Breast epithelium (tissue), 4 donors: Measurements from ENCODE around the gene FAM20C. TPM values are rescaled to one million over a fixed set of nuclear protein-coding genes. Genes with fewer than 3 reads are reported as not detected.

ENCODE experiments used
- DNase-seq, 2 donors: peaks; one replicate each; pipeline ENCODE4 v3.0.0-alpha.2; 2019; ENCODE audit warnings: low spot score in 2 of 2
- H3K27ac ChIP-seq, 2 donors: fragments of 200-600 bp; sonication (generic) in 1 of 2; one replicate each; pipeline ENCODE4 v1.5.1; 2016 to 2019; ENCODE audit warnings: mild to moderate bottlenecking in 1 of 2
- H3K27me3 ChIP-seq, 2 donors: fragments of 200-600 bp; sonication (generic) in 1 of 2; one replicate each; pipeline versions ENCODE4 v1.5.1 to v1.6.0; 2017 to 2019; ENCODE audit warnings: control low read depth in 1 of 2, mild to moderate bottlenecking in 1 of 2
- H3K36me3 ChIP-seq: fragments of 200-600 bp; one replicate; pipeline ENCODE4 v1.5.1; 2019
- H3K4me1 ChIP-seq, 2 donors: fragments of 200-600 bp; sonication (generic); one replicate each; pipeline ENCODE4 v1.5.1; 2016 to 2019; ENCODE audit warnings: control low read depth in 1 of 2
- H3K4me3 ChIP-seq, 3 donors: fragments of 200-600 bp; sonication (generic); 1 replicate in 2 of 3; 2 replicates in 1 of 3; pipeline ENCODE4 v1.5.1; 2016 to 2019; ENCODE audit warnings: mild to moderate bottlenecking in 3 of 3, moderate library complexity in 2 of 3
- H3K9me3 ChIP-seq, 2 donors: fragments of 200-600 bp; sonication (generic) in 1 of 2; one replicate each; pipeline ENCODE4 v1.5.1; 2016 to 2019; ENCODE audit warnings: control low read depth in 1 of 2
- POLR2A ChIP-seq: fragments of 450-650 bp; IDR thresholded peaks from one replicate; pipeline ENCODE4 v1.6.1; 2016; ENCODE audit warnings: antibody characterized with exemption, mild to moderate bottlenecking, moderate library complexity
- POLR2AphosphoS5 ChIP-seq, 3 donors: sonication (generic); formaldehyde crosslinking; IDR thresholded peaks; one replicate each; pipeline ENCODE4 v1.6.1; 2017; ENCODE audit warnings: antibody characterized with exemption in 3 of 3
- intact Hi-C: fragments of 100-400 bp; cut with DNase I; formaldehyde crosslinking; loops from one replicate; pipeline ENCODE4 v1.15.1; 2023; ENCODE audit warnings: low total_unique reads
- total RNA-seq, 3 donors: library from RNA; depleted of rRNA; stranded (reverse); fragments of >200 nt; gene quantifications; one replicate each; pipeline ENCODE4 v1.1.0, GENCODE V29; 2016
- TF ChIP-seq, protein P1 (sequence below), 3 donors: fragments of 450-650 bp; IDR thresholded peaks; one replicate each; pipeline ENCODE4 v1.5.1; 2016 to 2017; ENCODE audit warnings: antibody characterized with exemption in 3 of 3, mild to moderate bottlenecking in 3 of 3, moderate library complexity in 3 of 3

The FAM20C gene
- total RNA-seq, 3 donors from 2014 or later = 30.7 to 73.7 (median 71.0) TPM

DNA sequence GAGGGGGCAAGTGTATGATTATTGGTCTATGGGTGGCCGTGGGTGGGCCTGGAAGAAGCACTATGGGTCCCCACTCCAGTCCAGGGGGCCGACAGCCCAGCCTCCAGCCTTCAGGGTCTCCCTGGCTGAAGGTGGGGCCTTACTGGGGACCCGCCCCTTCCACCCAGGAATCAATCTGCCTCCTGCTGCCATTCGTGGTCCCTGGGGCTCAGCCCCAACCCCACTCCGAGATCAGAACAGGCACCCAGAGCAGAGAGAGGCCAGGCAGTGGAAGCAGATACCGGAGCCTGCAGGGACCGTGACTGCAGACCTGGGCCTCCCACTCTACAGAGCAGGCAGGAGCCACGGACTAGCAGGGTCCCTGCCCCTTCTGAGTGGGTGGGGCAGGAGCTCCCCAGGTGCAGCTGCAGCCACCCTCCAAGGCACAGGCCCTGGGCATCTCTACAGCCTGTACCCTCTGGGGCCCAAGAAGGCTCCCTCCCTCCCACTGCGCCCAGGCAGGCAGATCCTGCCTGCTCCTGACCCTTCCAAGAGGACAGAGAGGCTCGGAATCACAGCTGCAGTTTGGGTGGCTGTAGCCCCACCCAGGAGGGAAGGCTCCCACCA lies 84.0 kb downstream of the FAM20C start:
- no peak for DNase-seq
- H3K27me3 ChIP-seq = no peaks in the 10 kb centered on the region
- H3K4me1 ChIP-seq = no peaks in the 10 kb centered on the region
- intact Hi-C loops = no loop called here
- H3K4me3 ChIP-seq = no peak overlapping the region
- TF ChIP-seq POLR2A (no peak), POLR2AphosphoS5 (IDR thresholded peaks at IDR 0.05) (no peak)
- TF ChIP-seq, protein P1, sequence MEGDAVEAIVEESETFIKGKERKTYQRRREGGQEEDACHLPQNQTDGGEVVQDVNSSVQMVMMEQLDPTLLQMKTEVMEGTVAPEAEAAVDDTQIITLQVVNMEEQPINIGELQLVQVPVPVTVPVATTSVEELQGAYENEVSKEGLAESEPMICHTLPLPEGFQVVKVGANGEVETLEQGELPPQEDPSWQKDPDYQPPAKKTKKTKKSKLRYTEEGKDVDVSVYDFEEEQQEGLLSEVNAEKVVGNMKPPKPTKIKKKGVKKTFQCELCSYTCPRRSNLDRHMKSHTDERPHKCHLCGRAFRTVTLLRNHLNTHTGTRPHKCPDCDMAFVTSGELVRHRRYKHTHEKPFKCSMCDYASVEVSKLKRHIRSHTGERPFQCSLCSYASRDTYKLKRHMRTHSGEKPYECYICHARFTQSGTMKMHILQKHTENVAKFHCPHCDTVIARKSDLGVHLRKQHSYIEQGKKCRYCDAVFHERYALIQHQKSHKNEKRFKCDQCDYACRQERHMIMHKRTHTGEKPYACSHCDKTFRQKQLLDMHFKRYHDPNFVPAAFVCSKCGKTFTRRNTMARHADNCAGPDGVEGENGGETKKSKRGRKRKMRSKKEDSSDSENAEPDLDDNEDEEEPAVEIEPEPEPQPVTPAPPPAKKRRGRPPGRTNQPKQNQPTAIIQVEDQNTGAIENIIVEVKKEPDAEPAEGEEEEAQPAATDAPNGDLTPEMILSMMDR (IDR thresholded peaks at IDR 0.05) = no peak
- no peak overlapping the region for H3K27ac ChIP-seq
- H3K9me3 ChIP-seq = peaks cover 22 to 23% of the 10 kb centered on the region in 2 donors
- no peaks in the 10 kb centered on the region for H3K36me3 ChIP-seq

DNA sequence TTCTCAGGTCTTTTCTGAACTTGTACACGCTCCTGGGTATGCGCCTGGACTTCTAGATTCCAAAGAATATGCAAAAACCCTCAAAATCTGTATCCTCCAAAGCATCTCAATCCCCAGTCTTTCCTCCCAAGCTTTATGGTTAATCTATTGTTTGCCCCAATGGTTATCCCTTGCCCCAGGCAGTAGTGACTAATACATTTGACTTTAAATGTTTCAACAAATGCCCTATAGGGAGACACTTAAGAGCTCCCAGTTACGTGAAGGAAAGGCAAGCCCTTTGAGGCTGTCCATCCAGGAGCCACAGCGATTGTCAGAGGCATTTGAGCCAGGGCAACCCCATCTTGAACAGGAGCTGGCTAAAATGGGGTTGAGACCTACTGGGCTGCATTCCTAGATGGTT lies 84.9 kb downstream of the FAM20C start:
- TF ChIP-seq POLR2AphosphoS5 (IDR thresholded peaks at IDR 0.05) = no peak
- TF ChIP-seq POLR2A = no peak
- TF ChIP-seq, protein P1 (IDR thresholded peaks at IDR 0.05) = no peak
- Histone ChIP-seq H3K27me3 (no peaks in the 10 kb centered on the region), H3K9me3 (peaks cover 22 to 23% of the 10 kb centered on the region in 2 donors), H3K36me3 (no peaks in the 10 kb centered on the region), H3K27ac (no peak overlapping the region), H3K4me1 (no peaks in the 10 kb centered on the region), H3K4me3 (no peak overlapping the region)
- DNase-seq = no peak
- intact Hi-C loops = no loop called here

DNA sequence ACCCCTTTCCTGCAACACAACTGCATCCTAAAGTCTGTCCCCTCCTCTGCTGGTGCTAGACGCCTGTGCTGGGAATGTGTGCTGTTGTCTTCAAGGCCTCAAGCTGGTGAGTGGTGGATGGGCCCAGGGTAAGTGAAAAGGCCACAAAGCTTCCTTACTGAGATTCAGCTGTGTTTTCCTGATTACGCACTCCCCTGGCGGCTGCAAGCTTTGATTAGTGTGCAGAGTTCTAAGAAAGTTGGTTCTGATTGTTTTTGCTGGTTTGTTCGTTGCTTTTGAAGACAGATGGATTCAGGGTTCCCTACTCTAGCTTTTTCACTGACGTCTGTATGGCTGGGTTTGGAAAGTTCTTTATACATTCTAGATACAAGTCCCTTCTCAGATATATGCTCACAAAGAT lies 85.7 kb downstream of the FAM20C start:
- Histone ChIP-seq H3K4me3 (no peak overlapping the region), H3K27me3 (no peaks in the 10 kb centered on the region), H3K9me3 (peaks cover 16 to 17% of the 10 kb centered on the region in 2 donors), H3K4me1 (no peaks in the 10 kb centered on the region), H3K27ac (no peak overlapping the region), H3K36me3 (no peaks in the 10 kb centered on the region)
- TF ChIP-seq, protein P1 (IDR thresholded peaks at IDR 0.05) = no peak
- TF ChIP-seq POLR2AphosphoS5 (IDR thresholded peaks at IDR 0.05) (no peak), POLR2A (no peak)
- DNase-seq = no peak
- intact Hi-C loops = no loop called here

DNA sequence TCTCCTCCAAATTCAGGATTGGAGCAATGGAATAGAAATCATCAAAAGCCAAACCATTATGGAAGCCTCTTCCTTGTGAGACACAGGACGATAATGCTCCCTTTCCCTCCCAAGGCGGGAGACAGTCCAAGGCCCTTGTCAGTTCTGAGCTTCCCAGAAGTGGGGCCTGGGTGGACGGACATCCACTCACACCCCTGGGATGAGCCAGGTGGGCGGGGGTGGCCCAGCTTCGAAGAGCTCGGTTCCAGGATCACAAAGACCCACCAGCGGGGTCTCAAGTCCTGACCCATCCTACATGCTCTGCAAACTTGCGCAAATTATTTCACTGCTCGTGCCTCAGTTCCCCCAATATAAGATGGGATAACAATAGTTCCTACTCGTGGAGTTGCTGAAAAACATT lies 87.5 kb downstream of the FAM20C start:
- Histone ChIP-seq H3K27ac (no peak overlapping the region), H3K27me3 (no peaks in the 10 kb centered on the region), H3K36me3 (no peaks in the 10 kb centered on the region), H3K4me1 (no peaks in the 10 kb centered on the region), H3K9me3 (peaks cover 6 to 9% of the 10 kb centered on the region in 2 donors), H3K4me3 (no peak overlapping the region)
- intact Hi-C loops = no loop called here
- TF ChIP-seq POLR2A = no peak
- no peak for TF ChIP-seq POLR2AphosphoS5 (IDR thresholded peaks at IDR 0.05)
- TF ChIP-seq, protein P1 (IDR thresholded peaks at IDR 0.05) = no peak
- no peak for DNase-seq

DNA sequence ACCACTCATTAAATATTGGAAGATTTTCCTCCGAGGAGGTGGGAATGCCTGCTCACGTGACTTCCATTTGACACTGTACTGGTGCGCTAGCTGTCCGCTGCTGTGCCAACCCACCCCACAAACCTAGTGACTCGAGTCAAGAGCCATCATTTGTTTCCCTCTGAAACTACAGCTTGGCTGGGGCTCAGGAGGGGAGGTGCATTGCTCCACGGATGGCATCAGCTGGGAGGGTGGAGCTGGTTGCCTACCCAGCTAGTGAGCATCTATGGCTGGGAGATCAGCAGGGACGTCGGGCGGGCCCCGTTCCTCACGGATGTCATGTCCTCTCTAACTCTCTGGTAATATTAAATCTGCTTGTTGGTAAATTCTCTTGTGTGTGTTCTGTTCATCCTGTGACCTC lies 88.1 kb downstream of the FAM20C start:
- H3K27ac ChIP-seq = no peak overlapping the region
- intact Hi-C loops = no loop called here
- DNase-seq = no peak

More for the DNA sequence above, 88.1 kb downstream of the FAM20C start:
- H3K36me3 ChIP-seq = no peaks in the 10 kb centered on the region
- no peaks in the 10 kb centered on the region for H3K27me3 ChIP-seq
- no peaks in the 10 kb centered on the region for H3K4me1 ChIP-seq
- no peak overlapping the region for H3K4me3 ChIP-seq
- H3K9me3 ChIP-seq = peaks cover 6 to 9% of the 10 kb centered on the region in 2 donors
- TF ChIP-seq POLR2AphosphoS5 (IDR thresholded peaks at IDR 0.05) (no peak), POLR2A (no peak)
- TF ChIP-seq, protein P1 (IDR thresholded peaks at IDR 0.05) = no peak
